SU-DHL-6 (cell line): Measurements from ENCODE around the gene PRR23E.

ENCODE experiments used
- H2AFZ ChIP-seq: fragments of 200-600 bp; sonication (generic); 2 replicates; pipeline ENCODE4 v1.6.1; 2014; ENCODE audit warnings: low read depth, mild to moderate bottlenecking, moderate library complexity, mixed read lengths, antibody characterized with exemption, low read length; ENCODE audit not compliant: severe bottlenecking
- H3F3A ChIP-seq: fragments of 200-600 bp; shearing (Covaris generic); 2 replicates; pipeline ENCODE4 v1.6.0; 2016; ENCODE audit warnings: antibody characterized with exemption, mild to moderate bottlenecking; ENCODE audit not compliant: insufficient read depth
- H3K27ac ChIP-seq: fragments of 200-600 bp; sonication (generic); 2 replicates; pipeline ENCODE4 v1.5.1; 2016; ENCODE audit warnings: low read depth, mild to moderate bottlenecking, low read length, moderate library complexity, mixed read lengths
- H3K27me3 ChIP-seq: fragments of 200-600 bp; sonication (generic), shearing (Covaris generic); 2 replicates; pipeline ENCODE4 v1.6.0; 2014; ENCODE audit warnings: mild to moderate bottlenecking, low read length
- H3K36me3 ChIP-seq: fragments of 200-600 bp; sonication (generic); 2 replicates; pipeline ENCODE4 v1.6.1; 2014; ENCODE audit warnings: mild to moderate bottlenecking, low read length, mixed read lengths
- H3K4me2 ChIP-seq: fragments of 300-600, 200-600 bp; shearing (Covaris generic), sonication (generic); 2 replicates; pipeline ENCODE4 v1.6.0; 2014; ENCODE audit warnings: low read length, low read depth, mild to moderate bottlenecking; ENCODE audit not compliant: poor library complexity, severe bottlenecking
- H3K4me3 ChIP-seq: fragments of 200-600 bp; sonication (generic); 2 replicates; pipeline ENCODE4 v1.5.1; 2014; ENCODE audit warnings: antibody characterized with exemption, low read length, mild to moderate bottlenecking, mixed read lengths; ENCODE audit not compliant: insufficient read depth, poor library complexity, severe bottlenecking
- H3K79me2 ChIP-seq: fragments of 200-600 bp; sonication (generic); 2 replicates; pipeline ENCODE4 v1.6.1; 2014; ENCODE audit warnings: mild to moderate bottlenecking, low read length, moderate library complexity; ENCODE audit not compliant: insufficient read depth
- H3K9ac ChIP-seq: fragments of 200-600 bp; sonication (generic); 2 replicates; pipeline ENCODE4 v1.7.0; 2014; ENCODE audit warnings: mild to moderate bottlenecking, low read length
- H3K9me2 ChIP-seq: fragments of 200-600 bp; sonication (generic); replicated peaks from 2 replicates; pipeline ENCODE4 v1.6.1; 2014; ENCODE audit warnings: low read length; ENCODE audit not compliant: insufficient read depth
- H3K9me3 ChIP-seq: fragments of 200-600 bp; sonication (generic); 2 replicates; pipeline ENCODE4 v1.6.1; 2014; ENCODE audit warnings: low read length, mixed read lengths; ENCODE audit not compliant: insufficient read depth
- H4K20me1 ChIP-seq: fragments of 200-600 bp; sonication (generic); 2 replicates; pipeline ENCODE4 v1.6.1; 2014; ENCODE audit warnings: low read depth, mild to moderate bottlenecking, antibody characterized with exemption, low read length, moderate library complexity, mixed read lengths
- EZH2phosphoT487 ChIP-seq: fragments of 200-600 bp; sonication (generic), shearing (Covaris generic); conservative IDR thresholded peaks from 2 replicates; pipeline ENCODE4 v1.6.1; 2018; ENCODE audit warnings: mild to moderate bottlenecking, antibody characterized with exemption, low read length, moderate library complexity, mixed read lengths
- TF ChIP-seq, protein P1 (sequence below): fragments of 200-600 bp; sonication (generic); IDR thresholded peaks from one replicate; pipeline ENCODE4 v1.5.1; 2017; ENCODE audit warnings: antibody characterized with exemption, mild to moderate bottlenecking, low read length, moderate library complexity; ENCODE audit not compliant: insufficient read depth, poor library complexity, severe bottlenecking

The PRR23E gene

DNA sequence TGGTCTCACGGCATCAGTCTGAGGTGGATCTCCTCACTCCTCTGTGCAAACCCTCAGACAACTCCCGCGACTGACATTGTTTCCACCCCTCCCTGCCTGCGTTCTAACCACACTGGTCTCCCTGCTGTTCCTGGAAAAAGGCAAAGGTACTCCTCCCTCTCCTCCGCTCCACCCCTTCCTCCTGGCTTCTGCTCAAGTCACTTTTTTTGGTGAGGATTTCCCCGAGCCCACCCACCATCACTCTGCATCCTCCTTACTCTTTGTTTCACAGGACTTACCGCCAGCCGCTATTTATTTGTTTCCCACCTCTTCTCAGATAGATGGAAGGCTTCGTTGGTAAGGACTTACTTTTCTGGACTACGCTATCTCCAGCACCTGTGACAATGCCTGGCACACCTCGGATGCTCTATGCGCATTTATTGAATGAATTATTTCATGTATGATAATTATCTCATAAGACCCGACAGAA lies 25.6 kb downstream of the PRR23E start:
- Histone ChIP-seq H4K20me1 (no peaks in the 10 kb centered on the region), H3F3A (no peaks in the 10 kb centered on the region), H2AFZ (no peak overlapping the region), H3K27ac (no peak overlapping the region), H3K9me2 (no peaks in the 10 kb centered on the region), H3K4me2 (no peak overlapping the region), H3K27me3 (no peaks in the 10 kb centered on the region), H3K36me3 (no peaks in the 10 kb centered on the region), H3K9ac (no peak overlapping the region), H3K9me3 (no peaks in the 10 kb centered on the region), H3K4me3 (no peak overlapping the region), H3K79me2 (no peaks in the 10 kb centered on the region)
- TF ChIP-seq EZH2phosphoT487, result no peak
- TF ChIP-seq, protein P1, sequence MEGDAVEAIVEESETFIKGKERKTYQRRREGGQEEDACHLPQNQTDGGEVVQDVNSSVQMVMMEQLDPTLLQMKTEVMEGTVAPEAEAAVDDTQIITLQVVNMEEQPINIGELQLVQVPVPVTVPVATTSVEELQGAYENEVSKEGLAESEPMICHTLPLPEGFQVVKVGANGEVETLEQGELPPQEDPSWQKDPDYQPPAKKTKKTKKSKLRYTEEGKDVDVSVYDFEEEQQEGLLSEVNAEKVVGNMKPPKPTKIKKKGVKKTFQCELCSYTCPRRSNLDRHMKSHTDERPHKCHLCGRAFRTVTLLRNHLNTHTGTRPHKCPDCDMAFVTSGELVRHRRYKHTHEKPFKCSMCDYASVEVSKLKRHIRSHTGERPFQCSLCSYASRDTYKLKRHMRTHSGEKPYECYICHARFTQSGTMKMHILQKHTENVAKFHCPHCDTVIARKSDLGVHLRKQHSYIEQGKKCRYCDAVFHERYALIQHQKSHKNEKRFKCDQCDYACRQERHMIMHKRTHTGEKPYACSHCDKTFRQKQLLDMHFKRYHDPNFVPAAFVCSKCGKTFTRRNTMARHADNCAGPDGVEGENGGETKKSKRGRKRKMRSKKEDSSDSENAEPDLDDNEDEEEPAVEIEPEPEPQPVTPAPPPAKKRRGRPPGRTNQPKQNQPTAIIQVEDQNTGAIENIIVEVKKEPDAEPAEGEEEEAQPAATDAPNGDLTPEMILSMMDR, result no peak

DNA sequence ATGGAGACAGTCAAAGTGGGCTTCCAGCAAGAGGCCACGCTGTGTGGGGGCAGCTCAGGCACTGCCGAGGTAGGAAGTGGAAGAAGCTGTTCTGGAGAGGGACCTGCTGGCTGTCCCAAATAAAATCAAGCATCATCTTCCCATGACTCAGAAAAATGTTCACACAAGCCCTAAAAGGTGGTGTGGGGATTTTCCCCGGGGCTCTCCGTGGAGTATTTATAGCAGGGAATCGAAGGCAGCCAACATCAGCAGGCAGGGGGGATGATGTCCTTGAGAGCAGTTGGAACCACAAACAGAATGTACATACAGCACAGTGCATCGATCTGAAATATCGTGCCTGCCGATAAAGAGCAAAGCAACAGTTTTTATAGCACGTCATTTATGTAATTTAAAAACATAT lies 27.6 kb downstream of the PRR23E start:
- Histone ChIP-seq H3F3A (no peaks in the 10 kb centered on the region), H3K4me3 (no peak overlapping the region), H4K20me1 (no peaks in the 10 kb centered on the region), H3K9ac (no peak overlapping the region), H3K9me3 (no peaks in the 10 kb centered on the region), H3K36me3 (no peaks in the 10 kb centered on the region), H2AFZ (no peak overlapping the region), H3K27ac (no peak overlapping the region), H3K79me2 (no peaks in the 10 kb centered on the region), H3K9me2 (no peaks in the 10 kb centered on the region), H3K27me3 (no peaks in the 10 kb centered on the region), H3K4me2 (no peak overlapping the region)
- TF ChIP-seq, protein P1, result no peak
- TF ChIP-seq EZH2phosphoT487, result no peak

DNA sequence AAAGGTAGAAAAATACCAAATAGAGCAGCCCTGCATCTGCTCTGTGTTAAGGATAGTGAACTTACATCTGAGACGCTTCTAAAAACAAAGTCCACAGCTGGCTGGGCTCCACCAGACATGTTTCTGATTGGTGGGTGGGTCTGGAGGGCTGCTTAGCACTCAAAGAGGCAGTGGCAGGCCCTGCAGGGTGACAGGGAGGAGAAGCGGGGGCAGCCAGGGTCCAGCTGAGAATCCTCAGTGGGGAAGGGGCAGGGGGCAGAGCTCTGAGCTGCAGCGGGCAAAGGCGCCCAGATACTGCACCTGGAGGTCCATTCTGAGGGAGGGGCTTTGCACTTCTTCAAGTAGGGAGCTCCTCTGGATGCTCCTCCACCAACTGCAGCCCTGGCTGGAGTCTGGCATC lies 28.1 kb downstream of the PRR23E start:
- H3K4me2 ChIP-seq, result no peak overlapping the region
- TF ChIP-seq EZH2phosphoT487, result no peak
- TF ChIP-seq, protein P1, result no peak
- H3K9me2 ChIP-seq, result no peaks in the 10 kb centered on the region
- no peaks in the 10 kb centered on the region for H3K79me2 ChIP-seq
- H3K9ac ChIP-seq, result no peak overlapping the region
- no peaks in the 10 kb centered on the region for H4K20me1 ChIP-seq
- no peak overlapping the region for H3K4me3 ChIP-seq
- H2AFZ ChIP-seq, result no peak overlapping the region
- no peaks in the 10 kb centered on the region for H3K36me3 ChIP-seq
- no peak overlapping the region for H3K27ac ChIP-seq
- no peaks in the 10 kb centered on the region for H3F3A ChIP-seq
- H3K27me3 ChIP-seq, result no peaks in the 10 kb centered on the region
- H3K9me3 ChIP-seq, result no peaks in the 10 kb centered on the region
